GM21717 (cell line): ENCODE measurements around the gene ASPN.

ENCODE experiments used
- ATAC-seq: cut with Tn5 transposase; IDR thresholded peaks from one replicate; pipeline ENCODE4 v1.9.1; 2021; ENCODE audit warnings: mild to moderate bottlenecking, moderate library complexity; ENCODE audit not compliant: unreplicated experiment

Gene ASPN

DNA sequence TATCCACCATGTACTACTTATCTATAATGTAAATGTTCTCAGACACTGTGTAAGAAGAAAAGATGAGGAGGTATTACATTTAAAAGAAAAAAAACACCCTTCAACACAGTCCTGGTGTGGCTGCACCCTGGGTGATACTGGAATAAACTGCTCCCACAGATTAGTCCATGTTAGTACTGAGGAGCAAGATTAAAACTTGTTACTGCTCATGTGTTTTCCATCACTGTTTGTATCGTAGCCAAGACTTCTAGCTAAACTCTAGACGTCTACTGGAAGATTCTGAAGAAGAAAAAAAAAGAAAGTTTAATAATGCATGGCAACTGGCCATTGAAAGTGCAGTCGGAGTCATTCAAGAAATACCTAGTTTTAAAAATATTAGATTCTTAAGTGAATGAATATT, at the start of gene ASPN:
TSS of gene ASPN (minus strand) at position 178 of the 400 bp plus-strand sequence.
- no peak for ATAC-seq

- ATAC-seq = no peak
Measured at GRCh38 chr9:92530893-92531292, 48.6 kb upstream of the ASPN start.

GRCh38 chr9:92529124-92529523, 46.8 kb upstream of the ASPN start:
- no peak for ATAC-seq

GRCh38 chr9:92528522-92528849, 46.2 kb upstream of the ASPN start:
- no peak for ATAC-seq

DNA sequence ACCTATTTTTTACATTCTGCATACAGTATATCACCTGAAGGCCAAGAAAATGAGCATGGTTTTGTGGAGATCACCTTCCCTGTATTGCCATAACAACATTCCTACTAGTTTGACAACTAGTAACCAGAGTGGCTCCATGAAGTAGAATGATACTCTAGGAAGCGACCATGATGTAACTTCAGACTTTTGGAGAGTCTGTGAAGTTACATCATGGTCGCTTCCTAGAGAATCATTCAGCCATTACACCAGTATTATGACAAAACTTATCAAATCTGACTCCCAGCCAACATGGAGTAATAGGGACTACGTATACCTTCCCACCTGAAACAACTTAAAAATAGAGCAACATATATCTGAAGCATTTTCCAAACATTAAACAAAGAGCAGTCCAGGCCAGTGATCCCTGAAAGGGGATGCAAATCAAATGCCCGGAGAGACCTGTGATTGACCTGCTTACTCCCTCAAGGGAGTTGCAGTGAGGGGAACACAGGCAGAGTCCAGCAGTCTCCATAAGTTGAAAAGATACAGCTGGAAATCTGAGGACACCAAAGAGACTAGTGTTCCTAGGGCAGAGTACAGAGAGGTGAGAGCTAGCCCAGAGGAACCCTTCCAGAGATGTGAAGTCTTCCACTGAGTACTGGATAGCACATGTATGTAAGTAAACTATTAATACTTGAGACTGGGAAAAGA, 45.7 kb upstream of the ASPN start:
- no peak for ATAC-seq

DNA sequence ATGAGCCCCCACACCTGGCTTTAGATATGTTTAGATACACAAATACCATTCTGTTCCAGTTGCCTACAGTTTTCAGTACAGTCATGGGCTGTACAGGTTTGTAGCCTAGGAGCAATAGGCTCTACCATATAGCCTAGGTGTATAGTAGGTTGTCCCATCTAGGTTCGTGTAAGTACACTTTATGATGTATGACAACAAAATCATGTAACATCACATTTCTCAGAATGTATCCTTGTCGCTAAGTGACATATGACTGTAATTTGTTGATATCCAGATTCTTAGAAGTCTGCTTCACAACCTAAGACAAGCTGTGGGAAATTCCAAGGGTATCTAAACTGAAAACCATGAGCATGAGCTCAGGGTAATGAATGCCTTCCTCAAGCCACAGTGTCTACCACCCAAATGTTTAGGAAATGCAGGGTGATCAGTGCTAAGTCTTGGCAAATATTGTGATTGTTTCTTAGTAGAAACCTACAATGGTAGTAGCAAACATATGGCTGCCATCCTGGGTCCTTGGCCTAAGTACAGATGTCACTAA, 45.1 kb upstream of the ASPN start:
- no peak for ATAC-seq

DNA sequence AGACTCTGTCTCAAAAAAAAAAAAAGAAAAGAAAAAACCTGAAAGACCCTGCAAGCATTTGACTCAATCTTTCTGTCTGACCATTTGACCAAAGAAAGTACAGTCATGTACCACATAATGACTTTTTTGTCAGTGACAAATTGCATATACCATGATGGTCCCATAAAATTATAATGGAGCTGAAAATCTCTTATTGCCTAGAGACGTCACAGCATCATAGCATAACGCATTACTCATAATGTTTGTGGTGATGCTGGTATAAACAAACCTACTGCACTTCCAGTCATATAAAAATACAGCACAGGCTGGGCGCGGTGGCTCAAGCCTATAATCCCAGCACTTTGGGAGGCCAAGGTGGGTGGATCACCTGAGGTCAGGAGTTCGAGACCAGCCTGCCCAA, 43.0 kb upstream of the ASPN start:
- ATAC-seq = no peak

DNA sequence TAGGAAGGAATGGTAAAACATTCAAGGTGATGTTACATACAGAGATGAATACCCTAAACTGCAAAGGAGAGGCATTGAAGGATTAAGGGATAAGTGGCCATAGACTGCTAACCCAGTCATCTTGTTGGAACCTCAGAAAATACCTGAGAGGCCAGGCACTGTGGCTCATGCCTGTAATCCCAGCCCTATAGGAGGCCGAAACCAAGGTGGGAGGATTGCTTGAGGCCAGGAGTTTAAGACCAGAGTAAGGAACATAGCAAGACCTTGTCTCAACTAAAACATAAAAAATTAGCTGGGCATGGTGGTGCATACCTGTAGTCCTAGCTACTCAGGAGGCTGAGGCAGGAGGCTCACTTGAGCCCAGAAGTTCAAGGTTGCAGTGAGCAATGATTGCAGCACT, 42.6 kb upstream of the ASPN start:
- no peak for ATAC-seq

DNA sequence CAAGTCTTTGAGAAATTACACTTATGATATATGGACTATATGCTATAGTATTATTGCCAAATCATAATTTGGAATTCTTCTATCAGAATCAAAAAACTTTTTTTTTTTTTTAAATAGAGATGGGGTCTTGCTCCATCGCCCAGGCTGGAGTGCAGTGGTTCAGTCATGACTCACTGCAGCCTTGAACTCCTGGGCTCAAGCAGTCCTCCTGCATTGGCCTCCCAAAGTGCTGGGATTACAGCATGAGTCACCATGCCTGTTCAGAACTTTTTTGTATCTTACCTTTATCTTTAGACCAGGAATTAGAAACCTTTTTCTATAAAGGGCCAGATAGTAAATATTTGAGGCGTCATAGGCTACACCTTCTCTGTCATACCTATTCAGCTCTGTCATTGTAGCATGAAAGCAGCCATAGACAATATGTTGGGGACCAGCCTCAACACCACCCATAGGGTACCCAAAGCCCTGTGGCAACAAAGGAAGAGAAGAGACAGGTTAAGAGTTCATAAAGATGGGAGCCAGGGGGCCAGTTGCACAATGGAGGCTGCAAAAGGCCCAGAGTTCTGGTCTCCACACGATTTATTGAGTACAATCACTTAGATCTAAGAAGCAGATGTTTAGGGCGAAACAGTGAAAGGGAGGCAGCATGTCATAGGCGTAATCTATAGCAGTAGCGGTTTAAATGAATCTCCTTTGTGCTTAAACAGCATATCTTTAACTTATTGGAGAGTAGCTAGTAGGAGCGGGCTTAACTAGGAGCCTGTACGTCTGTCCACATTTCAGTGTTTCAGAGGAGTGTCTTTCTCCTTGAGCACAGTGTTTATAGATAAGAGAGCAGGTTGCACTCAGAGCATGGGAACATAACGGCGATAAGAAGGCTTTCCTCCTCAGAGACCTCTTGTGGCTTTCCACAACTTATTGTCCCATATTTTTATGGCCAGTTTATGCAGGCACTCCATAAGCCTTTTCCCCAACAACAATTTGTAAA, 41.0 kb upstream of the ASPN start:
- ATAC-seq = no peak

DNA sequence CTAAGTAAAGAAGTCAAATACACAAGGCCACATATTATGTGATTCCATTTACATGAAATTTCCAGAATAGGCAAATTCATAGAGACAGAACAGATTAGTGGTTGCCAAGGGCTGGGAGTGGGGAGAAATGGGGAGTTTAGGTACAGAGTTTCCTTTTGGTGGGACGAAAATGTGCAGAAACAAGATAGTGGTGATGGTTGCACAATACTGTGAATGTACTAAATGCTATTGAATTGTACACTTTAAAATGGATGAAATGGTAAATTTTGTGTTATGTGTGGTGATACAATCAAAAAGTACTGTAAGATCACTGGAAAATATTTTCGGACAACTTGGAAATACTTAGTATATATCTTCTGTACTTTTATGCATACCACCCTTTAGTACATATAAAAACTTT, 38.5 kb upstream of the ASPN start:
- ATAC-seq = no peak

DNA sequence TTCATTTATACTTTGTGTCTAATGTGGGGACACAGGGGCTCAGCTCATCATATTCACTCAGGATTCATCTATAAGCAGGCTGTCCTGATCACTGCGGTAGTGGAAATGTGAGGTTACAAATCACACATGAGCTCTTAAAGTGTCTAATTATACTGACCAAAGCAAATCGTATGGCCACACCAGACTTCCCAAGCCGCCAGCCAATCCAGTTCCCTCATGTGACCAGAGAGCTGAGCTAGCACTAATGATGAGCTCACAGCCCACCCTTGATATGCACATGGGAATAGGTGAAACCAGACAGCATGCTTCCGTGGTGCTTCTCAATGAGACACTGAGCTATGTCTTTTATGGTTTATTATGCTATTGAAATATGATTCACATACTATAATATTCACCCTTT, 35.9 kb upstream of the ASPN start:
- ATAC-seq = no peak

DNA sequence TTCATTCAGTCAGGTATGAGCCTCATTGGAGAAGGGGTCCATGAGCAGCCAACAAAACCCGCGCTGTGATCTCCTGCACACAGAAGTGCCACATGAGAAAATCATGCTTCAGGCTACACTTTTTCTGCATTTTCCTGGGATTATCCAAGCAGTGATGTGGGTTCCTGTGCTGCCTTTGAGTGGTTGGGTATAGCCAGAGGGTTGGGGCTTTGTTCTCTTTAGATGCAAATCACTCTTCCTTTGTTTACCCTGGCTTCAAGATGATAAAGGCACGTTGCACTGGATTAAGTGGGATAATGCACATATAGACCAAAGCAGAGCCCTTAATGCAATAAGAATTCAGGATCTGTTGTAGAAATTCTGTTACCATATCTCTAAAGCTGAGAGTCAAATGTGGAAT, 34.7 kb upstream of the ASPN start:
- ATAC-seq = no peak

DNA sequence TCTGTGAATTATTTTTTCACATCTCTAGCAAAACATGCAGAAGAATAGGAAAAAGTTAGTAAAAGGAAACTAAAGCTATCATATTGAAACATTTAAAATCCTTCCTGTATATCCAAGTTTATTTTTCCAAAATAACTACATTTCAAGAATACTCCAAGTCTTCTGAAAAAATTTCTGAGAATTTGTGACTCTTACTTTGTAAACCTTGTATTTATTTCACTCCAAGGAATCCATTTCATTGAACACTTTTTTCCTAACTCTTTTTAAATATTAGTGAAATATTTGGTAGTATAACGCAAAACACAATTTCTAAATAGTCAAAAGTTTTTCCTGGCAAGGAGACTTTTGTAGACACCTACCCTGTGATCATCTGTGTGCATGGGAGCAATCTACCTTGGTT, 34.2 kb upstream of the ASPN start:
- ATAC-seq = no peak

DNA sequence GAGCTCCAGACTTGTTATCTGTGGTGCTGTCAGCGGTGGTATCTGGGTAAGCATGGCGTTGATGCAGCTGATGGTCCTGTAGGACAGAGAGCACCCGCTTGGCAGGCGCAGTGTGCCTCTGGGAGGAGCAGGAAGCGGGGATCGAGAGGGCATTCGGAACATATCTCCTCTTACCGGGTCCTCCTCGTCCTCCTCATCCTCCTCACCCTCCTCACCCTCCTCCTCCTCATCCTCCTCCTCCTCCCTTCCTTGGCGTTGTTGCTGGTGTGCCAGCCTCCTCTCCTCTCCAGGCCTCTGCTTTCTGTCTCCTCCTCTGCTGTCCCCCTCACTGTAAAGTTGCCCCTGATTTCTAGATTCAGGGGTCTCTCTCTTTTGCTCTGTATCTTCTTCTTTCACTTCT, 32.3 kb upstream of the ASPN start:
- no peak for ATAC-seq

DNA sequence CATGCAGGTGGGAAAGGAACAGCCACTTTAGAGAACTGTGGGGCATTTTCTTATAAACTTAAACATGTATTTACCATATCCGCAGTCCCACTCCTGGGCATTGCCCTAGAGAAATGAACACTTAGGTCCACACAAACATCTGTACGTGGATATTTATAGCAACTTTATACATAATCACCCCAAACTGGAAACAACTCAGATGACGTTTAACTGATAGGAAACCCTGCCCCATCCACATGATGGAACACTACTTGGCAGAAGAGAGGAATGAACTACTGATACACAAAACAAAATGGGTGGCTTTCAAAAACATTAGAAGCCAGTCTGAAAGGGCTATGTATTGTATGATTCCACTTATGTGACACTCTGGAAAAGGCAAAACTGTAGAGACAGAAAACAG, 31.0 kb upstream of the ASPN start:
- no peak for ATAC-seq

GRCh38 chr9:92512622-92513021, 30.3 kb upstream of the ASPN start:
- no peak for ATAC-seq

GRCh38 chr9:92510747-92511146, 28.4 kb upstream of the ASPN start:
- no peak for ATAC-seq

GRCh38 chr9:92509050-92509449, 26.7 kb upstream of the ASPN start:
- no peak for ATAC-seq

- no peak for ATAC-seq
Measured at GRCh38 chr9:92508018-92508820, 25.9 kb upstream of the ASPN start.

GRCh38 chr9:92507496-92507895, 25.2 kb upstream of the ASPN start:
- no peak for ATAC-seq

DNA sequence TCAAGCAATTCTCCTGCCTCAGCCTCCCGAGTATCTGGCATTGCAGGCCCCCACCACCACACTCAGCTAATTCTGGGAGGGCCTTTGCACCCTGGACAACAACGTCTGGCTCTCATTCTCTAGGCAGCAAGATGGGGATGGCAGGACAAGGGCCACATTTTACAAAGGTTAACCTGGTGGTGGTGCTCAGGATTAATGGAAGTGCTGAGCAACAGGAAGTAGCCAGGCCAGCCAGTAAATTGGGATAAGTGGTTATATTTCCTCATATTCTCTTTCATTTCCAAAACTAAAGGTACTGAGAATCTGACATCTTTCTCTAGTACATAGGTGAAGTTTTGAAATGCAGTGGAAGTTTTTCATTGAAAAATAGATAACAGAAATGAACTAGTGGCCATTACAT, 24.7 kb upstream of the ASPN start:
- ATAC-seq = no peak
